ENCODE data around the gene SPSB4. TPM values are rescaled to one million over a fixed set of nuclear protein-coding genes. Genes with fewer than 3 reads are reported as not detected.
"Not testable (repeated sequence)": the region's sequence is repeated elsewhere in the genome, so short reads cannot be mapped to it uniquely, and the experiment has no call there.

The SPSB4 gene
- not detected in 2 replicates for total RNA-seq

DNA sequence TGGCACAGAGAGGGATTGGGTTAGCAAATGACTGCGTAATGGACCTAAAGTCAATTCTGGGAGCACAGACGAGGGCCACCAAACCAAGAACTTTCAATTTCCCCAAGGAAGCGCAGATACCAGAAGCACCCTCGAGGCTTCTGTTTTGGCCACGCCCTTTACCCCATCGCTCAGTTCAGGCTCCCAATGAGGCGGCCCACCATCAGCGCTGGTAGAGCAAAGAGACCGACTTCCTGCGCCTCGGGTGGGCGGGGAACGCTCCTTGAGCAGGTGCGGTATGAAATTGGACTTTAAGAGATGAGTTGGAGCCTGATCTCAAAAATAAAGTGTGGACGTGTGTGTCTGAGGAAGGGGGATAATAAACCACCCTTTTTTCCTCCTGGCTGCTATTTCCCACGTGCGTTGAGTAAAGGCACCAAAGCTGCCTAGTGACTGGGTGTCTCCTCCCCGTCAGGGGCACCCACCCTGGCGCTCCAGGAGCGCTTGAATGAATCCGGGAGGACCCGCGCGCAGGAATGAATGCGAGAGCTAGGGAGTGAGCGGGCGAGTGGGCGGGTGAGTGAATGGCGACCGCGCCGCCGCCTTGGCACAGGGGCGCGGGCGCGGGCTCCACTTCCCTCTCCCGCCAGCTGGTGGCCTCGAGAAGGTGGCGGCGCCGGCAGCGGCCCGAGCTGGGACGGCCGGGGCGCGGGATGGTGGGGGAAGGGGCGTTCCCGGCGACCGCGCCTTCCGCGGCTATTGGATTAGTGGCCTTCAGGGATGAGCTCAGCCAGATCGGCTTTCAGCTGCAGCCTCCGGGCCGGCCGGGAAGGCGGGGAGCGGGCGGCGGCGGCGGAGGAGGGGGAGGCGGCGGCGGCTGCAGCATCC, at the start of gene SPSB4:
SPSB4 (plus strand) TSS at position 772 of the 867 bp plus-strand sequence. CDS start 14,758 bp downstream, outside the sequence.
- DNase-seq (ENCODE audit: low spot score) = no peak
- Mint-ChIP-seq H3K27me3 (ENCODE audit: insufficient read depth) (peaks cover 58% of the 10 kb centered on the region), H3K27ac (no peak within 1 kb of the TSS), H3K9me3 (no peaks in the 10 kb centered on the region), H3K4me1 (ENCODE audit: low read depth) (peaks cover 5% of the 10 kb centered on the region), H3K36me3 (ENCODE audit: low read depth) (no peaks in the 10 kb centered on the region), H3K4me3 (peak within 1 kb of the TSS; percentile 46)
- intact Hi-C loops (cut with micrococcal nuclease) = no loop called here

DNA sequence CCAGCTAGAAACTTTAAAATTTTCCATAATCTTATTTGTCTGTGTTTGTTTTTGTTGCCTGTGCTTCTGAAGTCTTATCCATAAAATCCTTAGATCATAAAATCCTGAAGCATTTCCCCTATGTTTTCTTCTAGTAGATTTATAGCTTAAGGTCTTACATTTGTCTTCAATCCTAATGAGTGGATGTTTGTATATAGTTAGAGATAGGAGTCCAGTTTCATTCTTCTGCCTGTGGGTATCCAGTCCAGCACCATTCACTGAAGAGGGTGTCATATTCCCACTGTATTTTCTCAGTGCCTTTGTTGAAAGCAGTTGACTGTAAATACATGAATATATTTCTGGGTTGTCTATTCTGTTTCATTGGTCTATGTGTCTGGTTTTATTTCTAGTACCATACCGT, 44.8 kb upstream of the SPSB4 start:
- Mint-ChIP-seq H3K27me3 (ENCODE audit: insufficient read depth) (peaks cover 22% of the 10 kb centered on the region), H3K4me3 (no peak overlapping the region), H3K9me3 (no peaks in the 10 kb centered on the region), H3K27ac (no peak overlapping the region), H3K4me1 (ENCODE audit: low read depth) (peaks cover 4% of the 10 kb centered on the region), H3K36me3 (ENCODE audit: low read depth) (no peaks in the 10 kb centered on the region)
- DNase-seq (ENCODE audit: low spot score) = no peak
- intact Hi-C loops (cut with micrococcal nuclease) = no loop called here

DNA sequence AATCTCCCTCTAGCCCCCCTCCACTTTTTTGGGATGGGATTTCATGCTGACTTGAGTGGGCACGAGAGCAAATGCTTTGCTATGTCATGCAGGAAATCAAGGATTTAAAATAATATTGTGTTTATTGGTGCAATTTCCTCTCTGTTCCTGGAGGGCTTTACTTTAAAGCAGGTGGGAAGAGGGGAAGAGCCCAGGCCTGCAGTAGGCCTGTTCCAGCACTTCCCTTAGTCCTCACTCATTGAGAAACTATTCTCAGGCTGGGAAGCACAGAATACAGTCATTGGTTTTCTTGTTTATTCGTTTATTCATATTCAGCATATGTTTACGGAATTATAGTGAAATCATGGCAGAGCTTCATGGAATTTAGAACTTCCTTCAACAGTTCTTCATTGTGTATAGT, 41.7 kb upstream of the SPSB4 start:
- no peak overlapping the region for H3K27ac Mint-ChIP-seq
- H3K4me3 Mint-ChIP-seq = no peak overlapping the region
- intact Hi-C loops (cut with micrococcal nuclease) = no loop called here
- no peaks in the 10 kb centered on the region for H3K9me3 Mint-ChIP-seq
- no peaks in the 10 kb centered on the region for H3K36me3 Mint-ChIP-seq (ENCODE audit: low read depth)
- no peak for DNase-seq (ENCODE audit: low spot score)
- peaks cover 11% of the 10 kb centered on the region for H3K4me1 Mint-ChIP-seq (ENCODE audit: low read depth)
- H3K27me3 Mint-ChIP-seq (ENCODE audit: insufficient read depth) = peaks cover 31% of the 10 kb centered on the region

DNA sequence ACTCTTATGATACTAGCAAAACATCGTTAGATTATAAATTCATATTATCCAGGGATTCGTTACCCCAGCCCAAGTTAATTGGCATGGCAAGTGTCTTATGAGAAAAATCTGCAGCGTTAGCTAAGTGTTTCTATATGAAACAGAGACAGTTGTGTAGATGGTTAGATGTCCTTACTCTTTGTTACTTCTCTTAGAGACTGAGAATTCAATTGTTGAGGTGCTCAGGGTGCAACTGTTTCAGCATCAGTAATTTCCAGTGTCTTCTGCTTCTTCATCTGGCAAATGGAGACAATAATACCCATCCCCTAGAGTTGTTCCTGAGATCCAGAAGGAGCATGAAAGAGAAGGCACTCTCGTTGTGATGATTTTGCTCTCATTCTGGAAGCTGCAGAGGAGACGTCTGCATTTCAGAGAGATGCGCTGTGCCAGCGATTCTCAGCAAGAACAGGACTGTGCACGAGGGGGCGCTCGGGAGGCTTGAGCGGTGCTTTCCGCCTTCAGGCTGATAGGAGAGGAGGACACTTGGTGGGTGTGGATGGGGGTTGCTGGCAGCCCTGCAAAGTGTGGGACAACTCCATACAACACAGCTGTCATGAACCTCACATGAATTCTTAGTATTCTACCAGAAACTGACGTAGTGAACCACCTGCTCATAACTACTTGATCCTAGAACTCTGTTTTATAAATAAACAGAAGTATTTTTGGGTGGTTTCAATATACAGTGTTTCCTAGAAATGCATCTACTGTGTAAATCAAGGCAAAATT, 39.7 kb upstream of the SPSB4 start:
- no peaks in the 10 kb centered on the region for H3K36me3 Mint-ChIP-seq (ENCODE audit: low read depth)
- H3K4me3 Mint-ChIP-seq = no peak overlapping the region
- peak overlapping the region; percentile 25 for H3K27ac Mint-ChIP-seq
- peak; percentile 64 for DNase-seq (ENCODE audit: low spot score)
- H3K4me1 Mint-ChIP-seq (ENCODE audit: low read depth) = peaks cover 11% of the 10 kb centered on the region
- peaks cover 22% of the 10 kb centered on the region for H3K27me3 Mint-ChIP-seq (ENCODE audit: insufficient read depth)
- intact Hi-C loops (cut with micrococcal nuclease) = loop anchor here (1.0 kb wide), 2 partner anchors 94 to 181 kb away; no protein-coding TSS in a partner anchor
- H3K9me3 Mint-ChIP-seq = no peaks in the 10 kb centered on the region

DNA sequence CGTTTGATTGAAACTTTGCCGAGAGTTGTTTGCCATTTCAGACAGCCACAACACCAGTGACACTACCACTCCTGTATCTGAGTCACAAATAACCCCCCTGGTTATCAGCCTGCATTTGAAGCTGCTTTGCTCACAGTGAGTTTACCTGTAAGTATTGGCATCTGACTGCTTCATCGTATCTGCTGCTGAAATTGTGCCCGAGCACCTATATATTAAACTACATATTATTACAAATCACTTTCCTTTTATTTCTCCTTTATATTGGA, 39.2 kb upstream of the SPSB4 start:
- peaks cover 15% of the 10 kb centered on the region for H3K4me1 Mint-ChIP-seq (ENCODE audit: low read depth)
- peaks cover 18% of the 10 kb centered on the region for H3K27me3 Mint-ChIP-seq (ENCODE audit: insufficient read depth)
- H3K27ac Mint-ChIP-seq = no peak overlapping the region
- intact Hi-C loops (cut with micrococcal nuclease) = loop anchor here (1.0 kb wide), 2 partner anchors 93 to 180 kb away; no protein-coding TSS in a partner anchor
- no peaks in the 10 kb centered on the region for H3K9me3 Mint-ChIP-seq
- H3K4me3 Mint-ChIP-seq = no peak overlapping the region
- DNase-seq (ENCODE audit: low spot score) = no peak
- H3K36me3 Mint-ChIP-seq (ENCODE audit: low read depth) = no peaks in the 10 kb centered on the region

DNA sequence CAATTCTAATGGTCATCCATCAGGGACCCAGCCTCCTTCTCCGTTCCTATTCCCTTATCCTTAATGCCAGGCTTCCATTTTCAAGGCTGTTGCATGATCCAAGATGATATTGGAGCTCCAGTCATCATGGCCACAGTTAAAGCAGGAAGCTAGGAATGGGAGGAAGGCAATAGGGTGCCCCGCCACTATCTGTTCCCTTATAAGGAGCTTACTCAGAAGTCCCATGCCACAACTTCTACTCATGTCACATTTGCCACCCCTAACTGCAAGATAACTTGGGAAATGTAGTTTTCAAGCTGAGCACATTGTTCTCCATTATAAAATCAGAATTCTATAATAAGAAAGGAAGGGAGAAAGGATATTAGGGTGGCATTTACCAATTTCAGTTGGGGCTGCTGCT, 38.6 kb upstream of the SPSB4 start:
- Mint-ChIP-seq H3K36me3 (ENCODE audit: low read depth) (no peaks in the 10 kb centered on the region), H3K27me3 (ENCODE audit: insufficient read depth) (peaks cover 14% of the 10 kb centered on the region), H3K27ac (no peak overlapping the region), H3K4me1 (ENCODE audit: low read depth) (peaks cover 20% of the 10 kb centered on the region), H3K9me3 (peaks cover 2% of the 10 kb centered on the region), H3K4me3 (no peak overlapping the region)
- intact Hi-C loops (cut with micrococcal nuclease) = no loop called here
- no peak for DNase-seq (ENCODE audit: low spot score)

DNA sequence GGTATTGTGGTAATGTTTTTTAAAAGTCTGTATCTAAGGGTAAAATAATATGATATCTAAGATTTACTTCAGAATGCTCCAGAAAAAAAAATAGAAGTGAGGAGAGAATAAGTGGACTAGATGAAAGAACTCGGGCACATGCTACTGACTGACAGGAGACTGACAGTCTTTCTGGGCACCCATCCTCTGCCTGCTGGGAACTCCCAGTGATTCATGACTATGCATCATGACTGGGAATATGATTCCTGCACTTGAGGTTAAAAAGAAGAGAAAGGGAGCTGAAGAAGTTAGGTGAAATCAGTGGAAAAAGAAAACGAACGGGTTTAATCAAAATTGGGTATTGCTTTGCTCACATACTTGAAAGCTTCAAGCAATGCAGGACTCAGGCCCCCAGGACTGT, 35.7 kb upstream of the SPSB4 start:
- Mint-ChIP-seq H3K36me3 (ENCODE audit: low read depth) (no peaks in the 10 kb centered on the region), H3K9me3 (peaks cover 5% of the 10 kb centered on the region), H3K27me3 (ENCODE audit: insufficient read depth) (peaks cover 16% of the 10 kb centered on the region), H3K4me1 (ENCODE audit: low read depth) (peaks cover 34% of the 10 kb centered on the region), H3K4me3 (no peak overlapping the region), H3K27ac (no peak overlapping the region)
- intact Hi-C loops (cut with micrococcal nuclease) = no loop called here
- no peak for DNase-seq (ENCODE audit: low spot score)

DNA sequence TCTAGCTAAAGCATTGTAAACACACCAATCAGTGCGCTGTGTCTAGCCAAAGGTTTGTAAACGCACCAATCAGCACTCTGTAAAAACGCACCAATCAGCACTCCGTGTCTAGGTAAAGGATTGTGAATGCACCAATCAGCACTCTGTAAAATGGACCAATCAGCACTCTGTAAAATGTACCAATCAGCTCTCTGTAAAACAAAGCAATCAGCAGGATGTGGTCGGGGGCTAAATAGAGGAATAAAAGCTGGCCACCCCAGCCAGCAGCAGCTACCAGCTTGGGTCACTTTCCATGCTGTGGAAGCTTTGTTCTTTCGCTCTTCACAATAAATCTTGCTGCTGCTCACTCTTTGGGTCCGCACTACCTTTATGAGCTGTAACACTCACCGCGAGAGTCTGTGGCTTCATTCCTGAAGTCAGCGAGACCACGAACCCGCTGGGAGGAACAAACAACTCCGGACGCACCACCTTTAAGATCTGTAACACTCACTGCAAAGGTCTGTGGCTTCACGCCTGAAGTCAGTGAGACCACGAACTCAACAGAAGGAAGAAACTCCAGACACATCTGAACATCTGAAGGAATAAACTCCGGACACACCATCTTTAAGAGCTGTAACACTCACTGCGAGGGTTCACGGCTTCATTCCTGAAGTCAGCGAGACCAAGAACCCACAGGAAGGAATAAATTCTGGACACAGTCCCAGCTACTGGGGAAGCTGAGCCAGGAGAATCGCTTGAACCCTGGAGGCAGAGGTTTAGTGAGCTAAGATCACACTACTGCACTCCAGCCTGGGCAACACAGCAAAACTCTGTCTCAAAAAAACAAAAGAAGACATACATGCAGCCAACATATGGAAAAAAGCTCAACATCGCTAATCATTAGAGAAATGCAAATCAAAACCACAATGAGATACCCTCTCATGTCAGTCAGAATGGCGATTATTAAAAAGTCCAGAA, 33.5 kb upstream of the SPSB4 start:
- H3K36me3 Mint-ChIP-seq (ENCODE audit: low read depth); H3K9me3 Mint-ChIP-seq; intact Hi-C loops (cut with micrococcal nuclease): not testable (repeated sequence)
- Mint-ChIP-seq H3K27ac (peak overlapping the region; percentile 35), H3K4me3 (peak overlapping the region; percentile 38), H3K27me3 (ENCODE audit: insufficient read depth) (peaks cover 11% of the 10 kb centered on the region), H3K4me1 (ENCODE audit: low read depth) (peaks cover 26% of the 10 kb centered on the region)
- DNase-seq (ENCODE audit: low spot score) = peak; percentile 44

DNA sequence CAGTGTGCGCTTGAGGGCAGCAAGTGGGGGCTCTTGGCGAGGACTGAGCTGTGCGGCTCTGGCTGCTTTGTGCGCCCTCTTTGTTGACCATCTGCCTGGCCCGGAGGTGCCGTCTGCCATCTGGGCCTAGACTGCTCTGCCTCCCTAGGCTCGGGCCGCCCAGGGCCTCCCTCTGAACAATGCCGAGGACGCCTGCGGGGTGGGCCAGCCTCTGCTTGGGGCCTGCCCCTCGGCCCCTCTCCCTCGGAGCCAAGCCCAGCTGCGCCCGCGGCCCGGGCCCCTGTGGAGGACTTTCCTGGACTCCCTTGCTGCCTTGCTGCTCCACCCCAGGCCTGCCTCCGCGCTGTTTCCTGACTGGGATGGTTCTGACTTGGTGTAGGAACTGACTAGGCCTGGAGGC, 31.9 kb upstream of the SPSB4 start:
- H3K27me3 Mint-ChIP-seq (ENCODE audit: insufficient read depth) = peaks cover 9% of the 10 kb centered on the region
- no peak for DNase-seq (ENCODE audit: low spot score)
- H3K4me1 Mint-ChIP-seq (ENCODE audit: low read depth) = peaks cover 26% of the 10 kb centered on the region
- no peaks in the 10 kb centered on the region for H3K36me3 Mint-ChIP-seq (ENCODE audit: low read depth)
- peaks cover 5% of the 10 kb centered on the region for H3K9me3 Mint-ChIP-seq
- intact Hi-C loops (cut with micrococcal nuclease) = no loop called here
- no peak overlapping the region for H3K27ac Mint-ChIP-seq
- H3K4me3 Mint-ChIP-seq = no peak overlapping the region

DNA sequence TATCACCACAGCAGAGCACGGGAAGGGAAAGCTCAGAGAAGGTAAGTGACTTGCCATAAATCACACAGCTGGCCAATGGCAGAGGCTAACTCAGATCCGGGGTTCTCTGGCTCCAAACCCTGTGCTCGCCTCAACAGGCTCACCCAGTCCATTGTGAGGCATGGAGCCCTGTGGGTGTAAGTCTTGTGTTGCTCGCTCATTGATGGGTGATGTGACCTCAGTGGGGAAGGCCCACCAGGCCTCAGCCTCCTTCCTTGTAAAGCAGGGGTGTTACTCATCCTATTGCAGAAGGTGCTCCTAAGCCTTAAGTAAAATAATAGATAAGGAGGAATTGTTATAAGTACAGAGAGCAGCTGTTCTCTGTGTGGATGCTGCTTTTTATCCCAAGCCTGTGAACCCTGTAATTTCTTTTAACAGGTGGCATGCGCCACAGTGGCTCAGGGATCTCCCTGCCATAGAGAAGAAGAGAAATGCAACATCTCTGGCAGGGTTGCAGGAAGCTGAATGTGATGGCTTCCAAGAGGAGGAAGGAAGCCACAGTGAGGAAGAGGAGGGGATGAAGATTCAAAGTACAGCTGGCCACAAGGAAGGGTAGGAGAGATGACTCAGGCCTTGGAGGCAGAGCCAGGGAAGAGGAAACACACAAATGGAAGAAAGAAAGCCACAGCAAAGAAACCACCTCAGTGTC, 30.9 kb upstream of the SPSB4 start:
- no peak overlapping the region for H3K4me3 Mint-ChIP-seq
- peaks cover 5% of the 10 kb centered on the region for H3K9me3 Mint-ChIP-seq
- peaks cover 26% of the 10 kb centered on the region for H3K4me1 Mint-ChIP-seq (ENCODE audit: low read depth)
- intact Hi-C loops (cut with micrococcal nuclease) = no loop called here
- DNase-seq (ENCODE audit: low spot score) = no peak
- H3K27ac Mint-ChIP-seq = no peak overlapping the region
- H3K36me3 Mint-ChIP-seq (ENCODE audit: low read depth) = no peaks in the 10 kb centered on the region
- H3K27me3 Mint-ChIP-seq (ENCODE audit: insufficient read depth) = peaks cover 17% of the 10 kb centered on the region

DNA sequence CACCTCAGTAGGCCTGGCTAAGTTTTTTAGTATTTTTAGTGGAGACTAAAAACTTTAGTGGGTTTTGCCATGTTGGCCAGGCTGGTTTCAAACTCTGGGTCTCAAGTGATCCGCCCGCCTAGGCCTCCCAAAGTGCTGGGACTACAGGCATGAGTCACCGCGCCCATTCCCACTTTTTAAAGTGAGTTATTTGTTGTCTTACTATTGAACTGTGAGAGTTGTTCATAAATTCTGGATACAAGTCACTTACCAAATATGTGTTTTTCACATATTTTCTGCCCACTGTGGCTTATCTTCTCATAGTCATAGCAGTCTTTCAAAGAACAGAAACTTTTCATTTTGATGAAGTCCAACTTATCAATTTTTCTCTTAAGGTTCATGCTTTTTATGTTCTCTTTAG, 29.9 kb upstream of the SPSB4 start:
- intact Hi-C loops (cut with micrococcal nuclease) = no loop called here
- Mint-ChIP-seq H3K9me3 (peaks cover 5% of the 10 kb centered on the region), H3K36me3 (ENCODE audit: low read depth) (no peaks in the 10 kb centered on the region), H3K4me1 (ENCODE audit: low read depth) (peaks cover 26% of the 10 kb centered on the region), H3K27ac (peak overlapping the region; percentile 18), H3K27me3 (ENCODE audit: insufficient read depth) (peaks cover 24% of the 10 kb centered on the region), H3K4me3 (no peak overlapping the region)
- DNase-seq (ENCODE audit: low spot score) = no peak

DNA sequence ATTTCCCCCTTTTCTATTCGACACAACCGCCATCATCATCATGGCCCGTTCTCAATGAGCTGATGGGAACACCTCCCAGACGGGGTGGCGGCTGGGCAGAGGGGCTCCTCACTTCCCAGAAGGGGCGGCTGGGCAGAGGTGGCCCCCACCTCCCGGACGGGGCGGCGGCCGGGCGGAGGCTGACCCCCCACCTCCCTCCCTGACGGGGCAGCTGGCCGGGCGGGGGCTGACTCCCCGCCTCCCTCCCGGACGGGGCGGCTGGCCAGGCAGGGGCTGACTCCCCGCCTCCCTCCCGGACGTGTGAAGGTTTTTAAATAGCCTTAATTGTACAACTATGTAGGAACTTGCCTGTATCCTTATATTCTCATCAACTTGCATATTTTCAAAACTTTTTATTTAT, 20.9 kb upstream of the SPSB4 start:
- Mint-ChIP-seq H3K27ac (no peak overlapping the region), H3K27me3 (ENCODE audit: insufficient read depth) (peaks cover 31% of the 10 kb centered on the region), H3K4me1 (ENCODE audit: low read depth) (no peaks in the 10 kb centered on the region), H3K4me3 (no peak overlapping the region), H3K9me3 (no peaks in the 10 kb centered on the region), H3K36me3 (ENCODE audit: low read depth) (no peaks in the 10 kb centered on the region)
- intact Hi-C loops (cut with micrococcal nuclease) = no loop called here
- no peak for DNase-seq (ENCODE audit: low spot score)
